Measurements from ENCODE around the gene IL36B.

IL36B gene

GRCh38 chr2:112980537-112980936 is 72.1 kb downstream of the IL36B start:
- in situ Hi-C loops (cut with MboI; ENCODE audit: low pct_unique_long_range_greater_than_20kb, low sequenced_read_pairs) = no loop called here
- no peak for DNase-seq

- DNase-seq = no peak
- in situ Hi-C loops (cut with MboI; ENCODE audit: low pct_unique_long_range_greater_than_20kb, low sequenced_read_pairs) = no loop called here
These were observed 72.9 kb downstream of the IL36B start for GRCh38 chr2:112979731-112980130.

- in situ Hi-C loops (cut with MboI; ENCODE audit: low pct_unique_long_range_greater_than_20kb, low sequenced_read_pairs) = no loop called here
- DNase-seq = no peak
These were observed 75.1 kb downstream of the IL36B start, which contains the start of gene IL36G for GRCh38 chr2:112977559-112978056. Gene IL36G, plus strand, starts transcription at chr2:112978006. Its CDS starts 633 bp downstream, at chr2:112978639.
